Neural progenitor cell (in vitro differentiated cells): ENCODE data around the gene ZNF512. TPM values are rescaled to one million over a fixed set of nuclear protein-coding genes. Genes with fewer than 3 reads are reported as not detected.
A peak's percentile ranks its signal among the peaks of the same experiment; 100 is the strongest.

Experiments used
- DNase-seq: peaks from one replicate; pipeline ENCODE4 v3.0.0-alpha.2; 2016; ENCODE audit warnings: low spot score
- H2AFZ ChIP-seq: fragments of 200-600 bp; sonication (generic); replicated peaks from 2 replicates; pipeline ENCODE4 v1.6.1; 2016; ENCODE audit warnings: antibody characterized with exemption
- H3F3A ChIP-seq: fragments of 200-600 bp; sonication (generic); 2 replicates; pipeline ENCODE4 v1.6.1; 2016; ENCODE audit warnings: antibody characterized with exemption, low read depth
- H3K27ac ChIP-seq: fragments of 200-600 bp; sonication (generic); 2 replicates; pipeline ENCODE4 v1.5.1; 2016; ENCODE audit warnings: mild to moderate bottlenecking
- H3K27me3 ChIP-seq: fragments of 200-600 bp; sonication (generic); 2 replicates; pipeline ENCODE4 v1.6.1; 2016; ENCODE audit warnings: mild to moderate bottlenecking, moderate library complexity
- H3K36me3 ChIP-seq: fragments of 200-600 bp; sonication (generic); 2 replicates; pipeline ENCODE4 v1.5.1; 2016
- H3K4me1 ChIP-seq: fragments of 200-600 bp; sonication (generic); 2 replicates; pipeline ENCODE4 v1.6.1; 2016; ENCODE audit warnings: mixed run types
- H3K4me2 ChIP-seq: fragments of 200-600 bp; sonication (generic); 2 replicates; pipeline ENCODE4 v1.6.1; 2016
- H3K4me3 ChIP-seq: fragments of 200-600 bp; sonication (generic); 2 replicates; pipeline ENCODE4 v1.5.1; 2016
- H3K79me2 ChIP-seq: fragments of 200-600 bp; sonication (generic); 2 replicates; pipeline ENCODE4 v1.6.1; 2016; ENCODE audit warnings: low read depth
- H3K9ac ChIP-seq: fragments of 200-600 bp; sonication (generic); 2 replicates; pipeline ENCODE4 v1.6.1; 2016
- H3K9me3 ChIP-seq: fragments of 200-600 bp; sonication (generic); 2 replicates; pipeline ENCODE4 v1.5.1; 2016; ENCODE audit warnings: low read depth
- H4K20me1 ChIP-seq: fragments of 200-600 bp; sonication (generic); 2 replicates; pipeline ENCODE4 v1.6.1; 2016; ENCODE audit warnings: low read depth
- H3K27ac Mint-ChIP-seq: 3 replicates; pipeline ENCODE4 v1.8.0; 2021; ENCODE audit warnings: mixed read lengths
- H3K27me3 Mint-ChIP-seq: 2 replicates; pipeline ENCODE4 v1.8.0; 2022; ENCODE audit warnings: low read depth, mild to moderate bottlenecking, inconsistent platforms, moderate library complexity, mixed read lengths; ENCODE audit not compliant: insufficient read depth
- H3K36me3 Mint-ChIP-seq: 3 replicates; pipeline ENCODE4 v1.8.0; 2021; ENCODE audit warnings: mixed read lengths
- H3K4me1 Mint-ChIP-seq: 3 replicates; pipeline ENCODE4 v1.8.0; 2021; ENCODE audit warnings: mixed read lengths
- H3K4me3 Mint-ChIP-seq: 3 replicates; pipeline ENCODE4 v1.8.0; 2021; ENCODE audit warnings: mild to moderate bottlenecking, moderate library complexity, mixed read lengths
- H3K9me3 Mint-ChIP-seq: 3 replicates; pipeline ENCODE4 v1.8.0; 2020; ENCODE audit warnings: mixed read lengths
- EZH2 ChIP-seq: fragments of 200-600 bp; sonication (generic); IDR thresholded peaks from 2 replicates; pipeline ENCODE4 v1.6.1; 2017; ENCODE audit warnings: antibody characterized with exemption, mild to moderate bottlenecking, moderate library complexity
- EZH2phosphoT487 ChIP-seq: fragments of 200-600 bp; sonication (generic); IDR thresholded peaks from 2 replicates; pipeline ENCODE4 v1.6.1; 2017; ENCODE audit warnings: antibody characterized with exemption
- total RNA-seq: library from RNA; depleted of rRNA; stranded (reverse); fragments of >200 nt; gene quantifications from 2 replicates; pipeline ENCODE4 v1.2.3, GENCODE V29; 2015; ENCODE audit warnings: low replicate concordance
- TF ChIP-seq, protein P1 (sequence below): fragments of 200-600 bp; sonication (generic); IDR thresholded peaks from 2 replicates; pipeline ENCODE4 v1.5.1; 2017; ENCODE audit warnings: antibody characterized with exemption, mild to moderate bottlenecking

ZNF512 gene
- total RNA-seq, 1 donor from 2014 or later: 106 TPM

DNA sequence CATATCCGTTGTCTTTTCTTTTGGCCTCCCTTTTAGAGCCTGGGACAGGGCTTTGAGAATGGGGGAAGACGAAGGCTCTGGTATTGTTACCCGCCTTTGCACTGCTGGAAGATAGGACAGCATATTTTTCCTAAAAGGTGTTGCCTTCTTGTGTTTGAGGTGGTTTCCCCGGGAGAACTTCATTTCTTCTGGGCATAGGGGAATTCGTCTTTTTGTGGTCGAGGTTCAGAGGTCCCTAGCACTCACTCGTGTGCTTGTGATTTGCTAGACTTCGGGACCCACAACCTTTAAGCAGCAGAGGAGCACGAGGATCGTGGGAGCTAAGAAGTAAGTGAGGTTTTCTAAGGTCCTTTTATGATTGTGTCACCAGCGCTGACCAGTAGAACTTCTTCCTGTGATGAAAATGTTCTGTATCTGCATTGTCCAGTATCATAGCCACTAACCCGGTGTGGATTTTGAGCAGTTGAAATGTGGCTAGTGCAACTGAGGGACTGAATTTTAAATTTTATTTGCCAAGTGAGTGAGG lies 611 bp downstream of the ZNF512 start:
- H4K20me1 ChIP-seq: peaks cover 21% of the 10 kb centered on the region
- H3F3A ChIP-seq: no peaks in the 10 kb centered on the region
- H3K4me3 ChIP-seq: peak overlapping the region; percentile 89
- no peak overlapping the region for H3K27ac ChIP-seq
- peaks cover 10% of the 10 kb centered on the region for H3K4me1 ChIP-seq
- Mint-ChIP-seq H3K27ac (peak overlapping the region; percentile 92), H3K4me3 (peak overlapping the region; percentile 92), H3K4me1 (peaks cover 18% of the 10 kb centered on the region), H3K36me3 (peaks cover 19% of the 10 kb centered on the region), H3K9me3 (peaks cover 28% of the 10 kb centered on the region), H3K27me3 (peaks cover 8% of the 10 kb centered on the region)
- no peak for DNase-seq
- peak overlapping the region; percentile 76 for H3K9ac ChIP-seq
- peak overlapping the region; percentile 86 for H2AFZ ChIP-seq
- H3K9me3 ChIP-seq: no peaks in the 10 kb centered on the region
- peaks cover 28% of the 10 kb centered on the region for H3K27me3 ChIP-seq
- TF ChIP-seq EZH2 (no peak), EZH2phosphoT487 (no peak)
- TF ChIP-seq, protein P1, sequence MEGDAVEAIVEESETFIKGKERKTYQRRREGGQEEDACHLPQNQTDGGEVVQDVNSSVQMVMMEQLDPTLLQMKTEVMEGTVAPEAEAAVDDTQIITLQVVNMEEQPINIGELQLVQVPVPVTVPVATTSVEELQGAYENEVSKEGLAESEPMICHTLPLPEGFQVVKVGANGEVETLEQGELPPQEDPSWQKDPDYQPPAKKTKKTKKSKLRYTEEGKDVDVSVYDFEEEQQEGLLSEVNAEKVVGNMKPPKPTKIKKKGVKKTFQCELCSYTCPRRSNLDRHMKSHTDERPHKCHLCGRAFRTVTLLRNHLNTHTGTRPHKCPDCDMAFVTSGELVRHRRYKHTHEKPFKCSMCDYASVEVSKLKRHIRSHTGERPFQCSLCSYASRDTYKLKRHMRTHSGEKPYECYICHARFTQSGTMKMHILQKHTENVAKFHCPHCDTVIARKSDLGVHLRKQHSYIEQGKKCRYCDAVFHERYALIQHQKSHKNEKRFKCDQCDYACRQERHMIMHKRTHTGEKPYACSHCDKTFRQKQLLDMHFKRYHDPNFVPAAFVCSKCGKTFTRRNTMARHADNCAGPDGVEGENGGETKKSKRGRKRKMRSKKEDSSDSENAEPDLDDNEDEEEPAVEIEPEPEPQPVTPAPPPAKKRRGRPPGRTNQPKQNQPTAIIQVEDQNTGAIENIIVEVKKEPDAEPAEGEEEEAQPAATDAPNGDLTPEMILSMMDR: no peak
- H3K4me2 ChIP-seq: peak overlapping the region; percentile 97
- no peaks in the 10 kb centered on the region for H3K36me3 ChIP-seq
- peaks cover 56% of the 10 kb centered on the region for H3K79me2 ChIP-seq

DNA sequence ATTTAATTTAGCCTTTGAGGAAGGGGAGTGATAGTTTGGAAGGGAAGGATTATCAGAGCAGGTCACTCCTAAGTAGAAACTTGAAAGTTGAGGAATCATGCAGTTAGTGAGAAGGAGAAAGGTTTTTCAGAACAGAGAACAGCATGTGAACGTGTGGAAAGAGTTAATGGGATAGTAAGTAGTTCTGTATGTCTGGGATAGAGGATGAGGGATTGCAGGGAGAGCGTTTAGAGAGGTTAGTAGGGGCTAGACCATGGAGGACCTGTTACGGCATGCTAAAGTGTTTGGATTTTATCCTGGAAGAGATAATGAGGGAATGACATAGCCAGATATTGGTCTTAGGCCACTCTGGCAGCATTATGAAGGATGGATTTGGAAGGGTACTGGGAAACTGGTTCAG lies 1.8 kb downstream of the ZNF512 start:
- peaks cover 19% of the 10 kb centered on the region for H3K36me3 Mint-ChIP-seq

DNA sequence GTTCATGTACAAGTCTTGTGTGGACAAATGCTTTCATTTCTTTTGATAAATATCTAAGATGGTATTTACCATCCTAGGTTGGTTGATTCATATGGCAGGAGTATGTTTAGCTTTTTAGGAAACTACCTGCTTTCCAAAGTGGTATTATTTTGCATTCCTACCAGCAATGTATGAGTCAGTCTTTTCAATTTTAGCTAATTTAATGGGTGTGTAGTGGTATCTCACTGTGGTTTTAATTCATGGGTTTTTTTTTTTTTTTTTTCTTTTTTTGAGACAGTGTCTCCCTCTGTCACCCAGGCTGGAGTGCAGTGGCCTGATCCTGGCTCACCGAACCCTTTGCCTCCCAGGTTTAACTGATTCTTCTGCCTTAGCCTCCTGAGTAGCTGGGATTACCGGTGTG lies 4.2 kb downstream of the ZNF512 start:
- H3K27ac ChIP-seq: no peak overlapping the region
- Mint-ChIP-seq H3K27me3 (peaks cover 8% of the 10 kb centered on the region), H3K36me3 (peaks cover 28% of the 10 kb centered on the region), H3K27ac (no peak overlapping the region), H3K4me3 (no peak overlapping the region), H3K9me3 (peaks cover 23% of the 10 kb centered on the region), H3K4me1 (peaks cover 18% of the 10 kb centered on the region)
- peaks cover 92% of the 10 kb centered on the region for H3K79me2 ChIP-seq
- no peaks in the 10 kb centered on the region for H3K36me3 ChIP-seq
- no peak overlapping the region for H3K4me3 ChIP-seq
- TF ChIP-seq EZH2 (no peak), EZH2phosphoT487 (no peak)
- TF ChIP-seq, protein P1: no peak
- no peak for DNase-seq
- peaks cover 15% of the 10 kb centered on the region for H3K9me3 ChIP-seq
- peaks cover 10% of the 10 kb centered on the region for H3K4me1 ChIP-seq
- no peak overlapping the region for H3K4me2 ChIP-seq
- peaks cover 21% of the 10 kb centered on the region for H4K20me1 ChIP-seq
- H3K9ac ChIP-seq: no peak overlapping the region
- no peaks in the 10 kb centered on the region for H3F3A ChIP-seq
- H2AFZ ChIP-seq: no peak overlapping the region
- H3K27me3 ChIP-seq: peaks cover 1% of the 10 kb centered on the region

More for the DNA sequence above, 1.8 kb downstream of the ZNF512 start:
- no peak overlapping the region for H3K4me3 Mint-ChIP-seq
- Histone ChIP-seq H3F3A (no peaks in the 10 kb centered on the region), H2AFZ (no peak overlapping the region), H3K4me2 (peak overlapping the region; percentile 97), H3K27me3 (peaks cover 18% of the 10 kb centered on the region), H3K36me3 (no peaks in the 10 kb centered on the region), H3K4me1 (peaks cover 10% of the 10 kb centered on the region), H3K9me3 (peaks cover 4% of the 10 kb centered on the region), H3K4me3 (peak overlapping the region; percentile 89), H3K79me2 (peaks cover 67% of the 10 kb centered on the region), H4K20me1 (peaks cover 21% of the 10 kb centered on the region), H3K27ac (no peak overlapping the region), H3K9ac (no peak overlapping the region)
- no peak overlapping the region for H3K27ac Mint-ChIP-seq
- peaks cover 5% of the 10 kb centered on the region for H3K27me3 Mint-ChIP-seq
- no peak for DNase-seq
- H3K9me3 Mint-ChIP-seq: peaks cover 22% of the 10 kb centered on the region
- peaks cover 18% of the 10 kb centered on the region for H3K4me1 Mint-ChIP-seq
- no peak for TF ChIP-seq EZH2phosphoT487
- TF ChIP-seq, protein P1: no peak
- no peak for TF ChIP-seq EZH2
